Left cardiac atrium (tissue), 4 donors: ENCODE measurements around the gene LGALS1. TPM values are rescaled to one million over a fixed set of nuclear protein-coding genes. Genes with fewer than 3 reads are reported as not detected.
"Not testable (repeated sequence)": the region's sequence is repeated elsewhere in the genome, so short reads cannot be mapped to it uniquely, and the experiment has no call there.

Source experiments
- ATAC-seq, 2 donors: fragments of 200-7000 bp; cut with Tn5 transposase; one replicate each; pipeline ENCODE4 v1.9.1; 2020; ENCODE audit warnings: mild to moderate bottlenecking in 2 of 2, moderate library complexity in 2 of 2
- DNase-seq: peaks from one replicate; pipeline ENCODE4 v3.0.0-alpha.2; 2020
- intact Hi-C, 2 donors: fragments of 100-400 bp; cut with DNase I; formaldehyde crosslinking; loops; one replicate each; pipeline versions ENCODE4 v1.14.1 to v1.15.1; 2022 to 2023
- total RNA-seq, 2 donors: library from RNA; stranded (reverse); fragmentation: NEBNext Ultra II Directional; extraction: Animal tissue kit (Norgen Biotek cat#: 25700); gene quantifications; one replicate each; pipeline ENCODE4 v1.2.1, GENCODE V29; 2021
- donor health status: DM: no; HTN: yes; CAD: no.
- donor health status: DM: no; HTN: yes; CAD: no; lungs with severe emphysema.
- donor health status: DM: yes; HTN: yes; CAD: no.
- donor health status: Dilated cardiomyopathy.

LGALS1 gene
- total RNA-seq, 2 donors from 2014 or later: 599 to 917 TPM

- ATAC-seq (no peak), DNase-seq (no peak)
- intact Hi-C loops: loop anchor here in 1 of 2 donors (10.0 kb wide), 1 partner anchor 90 kb away; no protein-coding TSS in a partner anchor
Observed at GRCh38 chr22:37705205-37705604, 29.8 kb downstream of the LGALS1 start.

- intact Hi-C loops: loop anchor here in 1 of 2 donors (10.0 kb wide), 1 partner anchor 86 kb away; no protein-coding TSS in a partner anchor
- DNase-seq (no peak), ATAC-seq (peak; percentile 50 to 66)
Observed at GRCh38 chr22:37708580-37709444, 33.4 kb downstream of the LGALS1 start.

GRCh38 chr22:37709445-37709765 lies 34.0 kb downstream of the LGALS1 start:
- DNase-seq: no peak
- ATAC-seq: no peak
- intact Hi-C loops: loop anchor here in 1 of 2 donors (10.0 kb wide), 1 partner anchor 85 kb away; no protein-coding TSS in a partner anchor

- DNase-seq: no peak
- no peak for ATAC-seq
- intact Hi-C loops: no loop called here
Observed at GRCh38 chr22:37710675-37711074, 35.2 kb downstream of the LGALS1 start.

GRCh38 chr22:37711490-37711889 lies 36.1 kb downstream of the LGALS1 start:
- ATAC-seq (no peak), DNase-seq (no peak)
- intact Hi-C loops: no loop called here

- ATAC-seq: no peak
Observed at GRCh38 chr22:37713761-37714160, 38.3 kb downstream of the LGALS1 start.

GRCh38 chr22:37714634-37715033 lies 39.2 kb downstream of the LGALS1 start:
- ATAC-seq (no peak), DNase-seq (no peak)
- intact Hi-C loops: no loop called here

More at GRCh38 chr22:37713761-37714160, 38.3 kb downstream of the LGALS1 start:
- intact Hi-C loops: no loop called here
- DNase-seq: no peak

GRCh38 chr22:37715760-37716159 lies 40.3 kb downstream of the LGALS1 start:
- ATAC-seq (no peak), DNase-seq (no peak)
- intact Hi-C loops: no loop called here

- DNase-seq (no peak), ATAC-seq (no peak)
- intact Hi-C loops: no loop called here
Observed at GRCh38 chr22:37716708-37717107, 41.3 kb downstream of the LGALS1 start.

- ATAC-seq, intact Hi-C loops, DNase-seq: not testable (repeated sequence)
Observed at GRCh38 chr22:37717235-37717634, 41.8 kb downstream of the LGALS1 start.

GRCh38 chr22:37717746-37718305 lies 42.4 kb downstream of the LGALS1 start:
- DNase-seq, intact Hi-C loops, ATAC-seq: not testable (repeated sequence)

- DNase-seq: no peak
- no peak for ATAC-seq
- intact Hi-C loops: no loop called here
Observed at GRCh38 chr22:37725551-37726240, 50.3 kb downstream of the LGALS1 start.

GRCh38 chr22:37726241-37726887 lies 50.9 kb downstream of the LGALS1 start:
- intact Hi-C loops: no loop called here
- DNase-seq: no peak
- ATAC-seq: peak in 1 of 2 donors; percentile 31

- DNase-seq: no peak
- peak in 1 of 2 donors; percentile 31 for ATAC-seq
- intact Hi-C loops: no loop called here
Observed at GRCh38 chr22:37728620-37729019, 53.2 kb downstream of the LGALS1 start.

Other genes starting within 250 kb of the LGALS1 start
- under 1 TPM in 1 of 2 donors, not detected in 1; 0.05 TPM for gene ELFN2, start 248.2 kb upstream of the LGALS1 start, total RNA-seq
- gene MFNG, start 189.3 kb upstream of the LGALS1 start, total RNA-seq: 10 to 100 TPM; 14.1 to 17.4 TPM
- 1 to 10 TPM; 7.7 to 9.2 TPM for gene CARD10, start 156.2 kb upstream of the LGALS1 start, total RNA-seq
- 10 to 100 TPM; 20.9 to 44.6 TPM for gene CDC42EP1, start 115.2 kb upstream of the LGALS1 start, total RNA-seq
- gene LGALS2, start 95.5 kb upstream of the LGALS1 start, total RNA-seq: not detected
- gene GGA1, start 66.8 kb upstream of the LGALS1 start, total RNA-seq: 10 to 100 TPM; 24.4 to 26.6 TPM
- 1 to 10 TPM; 4.9 to 5.1 TPM for gene SH3BP1, start 36.0 kb upstream of the LGALS1 start, total RNA-seq
- gene PDXP, start 16.9 kb upstream of the LGALS1 start, total RNA-seq: 10 to 100 TPM; 17.3 to 17.5 TPM
- gene NOL12, start 10.7 kb downstream of the LGALS1 start, total RNA-seq: 10 to 100 TPM; 13.7 TPM
- gene TRIOBP, start 21.4 kb downstream of the LGALS1 start, total RNA-seq: 100 to 1,000 TPM in 1 of 2 donors, 10 to 100 TPM in 1; 83.5 to 118 TPM
- 10 to 100 TPM; 16.7 to 19.0 TPM for gene GCAT, start 132.3 kb downstream of the LGALS1 start, total RNA-seq
- not detected for gene GALR3, start 147.7 kb downstream of the LGALS1 start, total RNA-seq
- 10 to 100 TPM in 1 of 2 donors, 1 to 10 TPM in 1; 9.9 to 12.8 TPM for gene ANKRD54, start 168.7 kb downstream of the LGALS1 start, total RNA-seq
- 100 to 1,000 TPM; 282 to 298 TPM for gene EIF3L, start 173.8 kb downstream of the LGALS1 start, total RNA-seq
- 10 to 100 TPM; 14.3 to 18.3 TPM for gene MICALL1, start 230.7 kb downstream of the LGALS1 start, total RNA-seq